Right renal pelvis (tissue), 4 donors: ENCODE results near the gene SAP30. TPM values are rescaled to one million over a fixed set of nuclear protein-coding genes. Genes with fewer than 3 reads are reported as not detected.

Experiments used
- DNase-seq, 4 donors: peaks; one replicate each; pipeline ENCODE4 v3.0.0-alpha.2; 2013; ENCODE audit warnings: low read depth in 4 of 4, low spot score in 3 of 4, missing footprints in 1 of 4
- polyA plus RNA-seq, 4 donors: library from polyadenylated mRNA; unstranded; fragments of 120-200 nt; gene quantifications; one replicate each; pipeline ENCODE4 v1.2.1, GENCODE V29; 2013; ENCODE audit not compliant: insufficient read length in 4 of 4

Gene SAP30
- polyA plus RNA-seq, 4 donors = 11.2 to 14.6 (median 13.4) TPM

DNA sequence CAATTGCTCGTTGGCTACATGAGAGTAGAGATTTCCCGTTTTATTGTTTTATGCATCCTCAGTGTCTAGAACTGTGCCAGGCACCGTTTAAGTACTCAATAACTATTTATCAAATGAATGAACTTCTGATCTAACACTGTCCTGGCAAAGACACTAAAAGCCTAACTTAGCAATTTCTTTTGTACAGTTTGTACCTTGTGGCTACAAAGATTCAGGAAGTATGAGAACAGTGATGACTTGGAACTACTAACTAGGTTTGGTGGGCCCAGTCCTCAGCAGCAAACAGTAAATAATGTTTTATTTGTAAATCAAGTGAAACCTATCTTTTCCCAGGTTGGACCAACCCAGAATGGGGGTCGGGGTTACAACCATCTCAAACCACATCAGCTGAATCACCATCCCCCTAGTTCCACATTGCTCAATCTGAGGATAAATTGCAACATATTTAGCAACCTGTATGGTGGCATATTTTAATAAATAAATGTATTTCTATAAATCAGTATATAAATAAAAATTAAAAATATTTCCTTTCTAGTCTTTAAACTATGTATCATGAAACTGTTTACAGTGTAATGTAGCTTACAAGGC lies 40.4 kb downstream of the SAP30 start:
- DNase-seq = no peak

DNA sequence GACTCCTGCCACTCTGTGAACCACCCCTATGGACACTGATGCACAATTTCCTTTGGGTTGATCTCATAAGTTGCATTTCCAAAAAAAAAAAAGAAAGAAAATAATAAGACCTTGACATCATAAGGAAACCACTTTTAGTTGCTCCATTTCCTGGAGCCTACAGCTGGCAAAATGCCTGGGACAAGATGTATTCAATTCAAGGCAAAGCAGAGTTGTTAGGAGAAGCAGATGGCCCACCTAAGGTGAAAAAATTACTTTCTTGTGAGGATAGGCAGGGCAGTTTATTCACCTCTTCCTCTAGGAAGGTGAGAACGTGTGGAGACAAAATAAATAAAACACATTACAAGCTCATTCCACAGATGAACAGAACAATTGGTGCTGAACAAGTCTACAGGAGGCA lies 42.3 kb downstream of the SAP30 start:
- no peak for DNase-seq

DNA sequence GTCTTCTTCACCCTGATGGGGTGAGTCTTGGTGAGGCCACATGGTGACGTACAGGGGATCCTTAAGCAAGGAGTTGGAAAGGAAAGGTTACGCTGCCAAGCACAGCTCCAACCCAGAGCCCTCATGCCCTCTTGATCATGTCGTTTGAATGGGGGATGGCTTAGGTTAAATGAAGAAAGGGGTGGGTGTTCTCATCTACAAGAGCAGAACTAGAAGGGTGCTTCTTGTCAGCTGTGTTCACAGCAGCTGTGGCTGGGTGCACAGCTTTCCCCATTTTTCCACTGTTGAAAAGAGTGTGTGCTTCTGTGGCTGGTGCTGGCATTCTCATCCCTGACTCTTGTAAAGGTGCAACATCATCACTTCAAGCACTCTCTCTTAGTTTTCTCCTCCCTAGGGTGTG lies 43.7 kb downstream of the SAP30 start:
- DNase-seq = no peak

DNA sequence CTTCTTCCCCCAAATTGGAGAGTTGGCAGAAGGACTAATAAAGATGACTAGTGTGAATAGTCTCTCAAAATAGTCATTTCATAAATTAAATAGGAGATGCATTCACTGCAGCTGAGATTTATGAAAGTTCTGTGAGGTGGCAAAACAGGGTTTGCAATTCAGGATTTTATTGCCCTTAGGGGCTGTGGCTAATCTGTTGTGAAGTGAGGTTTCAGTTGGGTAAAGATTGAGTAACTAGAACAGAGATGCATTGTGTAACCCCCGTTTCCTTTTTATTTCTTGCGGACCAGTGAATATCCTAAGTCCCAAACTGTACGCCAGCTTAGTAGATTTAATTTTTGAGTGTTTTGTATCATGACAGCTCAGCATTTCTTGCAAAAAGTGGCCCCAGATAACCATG lies 44.3 kb downstream of the SAP30 start:
- DNase-seq = no peak

DNA sequence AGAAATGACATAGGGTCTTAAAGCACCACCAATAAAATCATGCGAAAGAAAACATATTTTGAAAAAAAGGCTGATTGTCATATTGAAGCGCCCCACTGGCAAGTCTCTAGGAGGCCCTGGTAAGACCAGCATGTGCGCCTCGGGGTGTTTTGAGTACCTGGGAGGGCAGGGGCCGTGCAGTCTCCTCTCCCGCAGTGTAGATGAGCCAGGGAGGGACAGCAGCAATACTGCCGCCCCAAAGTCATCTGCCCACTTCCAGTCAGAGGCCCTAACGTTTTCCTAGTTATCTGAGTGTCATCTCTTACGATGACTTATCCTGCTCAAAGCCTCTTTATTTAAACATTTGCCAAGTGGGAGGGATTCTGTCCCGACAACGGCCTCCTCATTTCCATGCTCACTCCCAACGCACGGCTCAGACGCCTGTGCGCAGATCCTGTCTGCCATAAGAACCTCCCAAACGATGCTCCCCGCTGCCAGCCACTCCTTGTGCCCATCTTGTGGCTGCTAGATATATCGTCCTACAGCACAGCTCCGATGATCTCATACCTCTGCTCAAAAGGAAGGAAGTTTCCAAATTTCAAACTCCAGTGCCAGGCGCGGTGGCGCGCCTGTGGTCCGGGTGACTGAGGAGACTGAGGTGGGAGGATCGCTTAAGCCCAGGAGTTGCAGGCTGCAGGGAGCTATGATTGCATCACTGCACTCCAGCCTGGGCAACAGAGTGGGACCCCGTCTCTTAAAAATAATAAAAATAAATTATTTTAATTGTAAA lies 45.3 kb downstream of the SAP30 start:
- no peak for DNase-seq

DNA sequence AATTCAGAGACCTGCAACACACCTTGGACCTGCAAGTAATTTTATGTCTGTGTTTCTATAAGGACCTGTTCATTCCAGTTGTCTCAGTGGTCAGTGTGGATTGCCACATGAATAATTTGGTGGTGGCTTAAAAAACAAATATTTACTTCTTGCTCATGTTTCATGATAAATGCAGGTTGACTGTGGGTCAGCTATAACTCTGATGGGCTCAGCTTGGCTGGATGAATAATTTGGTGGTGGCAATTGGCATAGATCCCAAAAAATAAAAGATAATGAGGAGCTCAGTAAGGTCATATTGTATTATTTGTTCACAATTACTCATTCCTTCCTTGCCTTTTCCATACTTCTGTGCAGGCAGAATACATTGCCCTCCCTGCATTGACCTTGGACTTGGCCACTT lies 47.1 kb downstream of the SAP30 start:
- DNase-seq = no peak

DNA sequence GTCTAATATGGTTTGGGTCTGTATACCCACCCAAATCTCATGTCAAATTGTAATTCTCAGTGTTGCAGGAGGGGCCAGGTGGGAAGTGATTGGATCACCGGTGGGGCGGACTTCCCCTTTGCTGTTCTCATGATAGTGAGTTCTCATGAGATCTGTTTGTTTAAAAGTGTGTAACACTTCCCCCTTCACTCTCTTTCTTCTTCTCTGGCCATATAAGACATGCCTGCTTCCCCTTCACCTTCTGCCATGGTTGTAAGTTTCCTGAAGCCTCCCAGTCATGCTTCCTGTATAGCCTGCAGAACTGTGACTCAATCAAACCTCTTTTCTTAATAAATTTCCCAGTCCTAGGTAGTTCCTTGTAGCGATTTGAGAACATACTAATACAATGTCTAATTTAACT lies 47.9 kb downstream of the SAP30 start:
- DNase-seq = no peak

DNA sequence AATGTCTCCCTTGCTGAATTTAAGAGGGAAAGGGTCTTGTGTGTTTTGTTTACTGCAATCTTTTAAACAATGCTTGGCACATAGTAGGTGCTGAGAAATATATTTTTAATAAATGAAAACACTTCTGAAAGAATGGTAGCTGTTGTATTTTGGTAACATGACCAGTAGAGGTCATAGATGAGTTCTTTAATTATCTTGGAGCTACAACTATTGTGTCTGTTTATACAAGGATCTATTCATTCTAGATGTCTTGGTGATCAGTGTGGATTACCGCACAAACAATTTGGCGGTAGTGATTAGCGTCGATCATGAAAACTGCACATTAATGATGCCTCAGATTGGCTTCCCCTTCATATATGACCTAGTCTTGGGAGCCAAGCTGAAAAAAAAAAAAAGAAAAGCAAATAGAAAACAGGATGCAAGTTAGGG lies 49.6 kb downstream of the SAP30 start:
- DNase-seq = no peak

DNA sequence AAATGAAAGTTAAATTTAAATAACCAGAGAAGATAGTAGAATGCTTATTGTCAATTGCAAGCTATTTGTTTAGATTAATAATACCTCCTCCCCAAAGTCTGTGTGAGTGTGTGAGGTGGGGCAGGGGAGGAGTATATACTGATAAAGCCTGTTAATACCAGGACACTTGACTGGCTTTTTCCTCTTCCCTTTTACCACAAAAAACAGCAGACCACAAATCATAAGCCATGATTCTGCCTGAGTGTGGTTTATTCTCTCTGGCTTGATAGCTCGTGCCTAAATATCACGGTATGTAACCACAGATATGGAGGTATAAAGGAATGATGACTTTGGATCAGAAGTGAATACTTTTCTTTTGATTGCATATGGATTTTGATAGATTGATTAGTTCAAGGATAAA lies 50.0 kb downstream of the SAP30 start:
- DNase-seq = no peak

DNA sequence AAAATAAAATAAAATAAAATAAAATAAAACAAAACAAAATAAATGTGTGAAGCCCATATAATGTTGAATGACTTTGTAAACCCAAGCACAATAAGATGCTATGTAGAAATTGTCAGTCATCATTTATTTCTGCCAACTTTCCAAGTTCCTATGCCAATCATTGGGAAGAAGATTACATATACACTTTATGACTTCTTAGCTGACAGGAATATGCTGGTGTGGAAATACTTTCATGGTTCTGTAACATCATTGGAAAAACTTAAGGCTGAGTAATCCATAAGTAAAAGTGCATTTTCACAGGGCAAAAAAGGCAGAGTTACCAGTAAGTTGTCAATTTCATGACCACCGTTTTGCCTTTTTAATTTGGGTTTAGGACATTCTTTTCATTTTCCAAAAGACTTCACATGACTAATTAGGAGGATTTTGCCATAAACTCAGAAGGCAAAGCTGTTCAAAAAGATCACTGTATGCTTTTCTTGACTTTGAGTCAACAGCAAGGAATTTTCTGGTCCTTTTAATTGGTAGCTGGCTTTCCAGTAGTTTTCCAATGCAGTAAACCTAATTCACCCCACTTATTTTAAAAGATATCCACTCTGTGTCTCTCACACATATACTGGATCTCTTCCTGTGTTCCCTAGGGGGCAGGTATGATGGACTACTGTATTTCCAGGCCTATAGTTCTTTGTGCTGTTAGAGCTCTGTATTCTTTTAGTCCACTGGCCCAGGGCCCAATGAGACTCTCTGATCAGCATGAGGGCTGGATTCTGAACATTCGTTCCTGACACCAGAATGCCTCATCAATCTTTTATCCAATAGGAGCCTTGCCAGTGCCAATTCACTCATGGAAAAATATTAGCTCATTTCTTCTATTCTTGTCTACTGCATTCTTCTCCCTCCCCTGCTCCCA lies 54.4 kb downstream of the SAP30 start:
- DNase-seq = no peak

DNA sequence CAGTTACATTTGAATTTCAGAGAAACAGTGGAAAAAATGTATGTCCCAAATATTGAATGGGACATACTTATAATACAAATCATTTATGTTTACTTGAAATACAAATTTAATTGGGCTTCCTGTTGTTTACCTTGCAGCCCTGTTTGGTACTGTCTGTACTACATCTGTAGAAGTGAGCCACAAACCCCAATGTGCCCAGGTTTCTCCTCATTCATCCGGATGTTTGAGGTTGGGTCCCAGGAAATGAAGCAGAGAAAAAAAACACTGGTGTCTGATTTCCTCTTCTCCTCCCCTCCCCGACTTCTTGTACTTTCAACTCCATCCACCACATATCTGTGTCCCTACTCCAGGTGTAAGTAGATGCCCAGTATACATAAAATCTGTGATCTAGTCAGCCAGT lies 55.3 kb downstream of the SAP30 start:
- DNase-seq = no peak

Other genes starting within 250 kb of the SAP30 start
- gene GALNT7, start 202.1 kb upstream of the SAP30 start, polyA plus RNA-seq = 10 to 100 TPM; 35.8 to 40.7 (median 37.2) TPM
- 100 to 1,000 TPM; 324 to 394 (median 369) TPM for gene HMGB2, start 36.6 kb upstream of the SAP30 start, polyA plus RNA-seq
- under 1 TPM; 0.31 to 0.54 (median 0.39) TPM for gene SCRG1, start 28.2 kb downstream of the SAP30 start, polyA plus RNA-seq
- 1 to 10 TPM in 1 of 4 donors, not detected in 3; 1.2 TPM for gene HAND2, start 159.3 kb downstream of the SAP30 start, polyA plus RNA-seq